DMS53 (cell line): ENCODE results near the gene ZNF429.
A peak's percentile ranks its signal among the peaks of the same experiment; 100 is the strongest.
"Not testable (repeated sequence)": the region's sequence is repeated elsewhere in the genome, so short reads cannot be mapped to it uniquely, and the experiment has no call there.

Experiments
- DNase-seq: peaks from one replicate; lab custom pipeline; 2025; lab: John Stamatoyannopoulos, UW

Gene ZNF429

DNA sequence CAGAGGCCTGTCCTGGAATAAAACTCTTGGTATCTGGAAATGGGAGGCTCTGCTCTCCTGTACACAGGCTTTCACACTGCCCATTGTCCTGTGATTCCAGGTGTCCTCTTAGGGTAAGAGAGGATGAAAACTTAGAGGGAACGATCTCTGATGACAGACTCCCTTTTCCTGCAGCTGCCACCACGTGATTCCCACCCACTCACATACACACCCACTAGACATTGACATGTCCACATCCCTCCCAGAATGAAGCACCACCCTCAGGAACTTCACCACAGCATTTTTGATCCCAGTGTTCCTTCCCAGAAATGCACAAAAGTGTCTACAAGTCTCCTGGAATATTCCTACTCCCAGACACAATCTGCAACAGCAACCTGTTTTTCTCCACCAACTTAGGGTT lies 8.2 kb downstream of the ZNF429 start:
- DNase-seq, result no peak

GRCh38 chr19:21519488-21519887 lies 14.1 kb downstream of the ZNF429 start:
- DNase-seq, result no peak

DNA sequence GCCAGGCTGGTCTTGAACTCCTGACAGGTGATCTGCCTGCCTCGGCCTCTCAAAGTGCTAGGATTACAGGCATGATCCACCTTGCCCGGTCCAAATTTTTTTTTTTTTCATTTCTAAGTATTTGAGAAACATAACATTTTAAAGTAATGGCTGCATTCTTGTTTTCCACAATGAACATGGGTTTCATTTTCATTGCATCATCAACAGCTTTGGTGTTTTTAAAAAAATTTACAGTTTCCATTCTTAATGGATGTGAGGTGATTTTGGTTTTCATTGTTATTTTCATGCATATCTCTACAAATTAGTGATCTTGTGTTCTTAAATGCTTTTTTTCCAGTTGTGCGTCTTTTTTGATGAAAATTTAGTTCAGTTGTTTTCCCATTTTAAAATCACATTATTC lies 27.5 kb downstream of the ZNF429 start:
- no peak for DNase-seq

DNA sequence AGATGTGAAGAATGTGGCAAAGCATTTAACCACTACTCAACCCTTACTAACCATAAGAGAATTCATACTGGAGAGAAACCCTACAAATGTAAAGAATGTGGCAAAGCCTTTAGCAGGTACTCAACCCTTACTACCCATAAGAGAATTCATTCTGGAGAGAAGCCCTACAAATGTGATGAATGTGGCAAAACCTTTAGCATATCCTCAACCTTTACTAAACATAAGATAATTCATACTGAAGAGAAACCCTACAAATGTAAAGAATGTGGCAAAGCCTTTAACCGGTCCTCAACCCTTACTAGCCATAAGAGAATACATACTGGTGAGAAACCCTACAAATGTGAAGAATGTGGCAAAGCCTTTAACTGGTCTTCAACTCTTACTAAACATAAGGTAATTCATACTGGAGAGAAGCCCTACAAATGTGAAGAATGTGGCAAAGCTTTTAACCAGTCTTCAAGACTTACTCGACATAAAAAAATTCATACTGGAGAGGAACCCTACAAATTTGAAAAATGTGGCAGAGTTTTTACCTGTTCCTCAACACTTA lies 31.4 kb downstream of the ZNF429 start:
- not testable (repeated sequence) for DNase-seq

DNA sequence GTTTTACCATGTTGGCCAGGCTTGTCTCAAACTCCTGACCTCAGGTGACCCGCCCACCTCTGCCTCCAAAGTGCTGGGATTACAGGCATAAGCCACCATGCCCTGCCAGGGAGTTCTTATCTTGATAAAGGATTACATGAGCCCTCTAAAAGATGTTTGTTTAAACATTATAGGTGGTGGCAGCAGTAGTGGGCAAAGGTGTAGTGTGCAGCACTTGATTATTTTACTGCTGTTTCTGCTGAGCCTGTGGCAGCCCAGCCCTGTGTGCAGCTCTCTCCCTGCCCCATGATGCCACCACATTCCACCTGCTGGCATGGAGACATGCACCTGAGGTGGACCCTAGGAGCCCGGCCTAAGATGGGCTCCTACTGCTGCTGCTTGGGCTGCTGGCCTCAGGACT lies 54.0 kb downstream of the ZNF429 start:
- no peak for DNase-seq

GRCh38 chr19:21564406-21564805 lies 59.0 kb downstream of the ZNF429 start:
- no peak for DNase-seq

DNA sequence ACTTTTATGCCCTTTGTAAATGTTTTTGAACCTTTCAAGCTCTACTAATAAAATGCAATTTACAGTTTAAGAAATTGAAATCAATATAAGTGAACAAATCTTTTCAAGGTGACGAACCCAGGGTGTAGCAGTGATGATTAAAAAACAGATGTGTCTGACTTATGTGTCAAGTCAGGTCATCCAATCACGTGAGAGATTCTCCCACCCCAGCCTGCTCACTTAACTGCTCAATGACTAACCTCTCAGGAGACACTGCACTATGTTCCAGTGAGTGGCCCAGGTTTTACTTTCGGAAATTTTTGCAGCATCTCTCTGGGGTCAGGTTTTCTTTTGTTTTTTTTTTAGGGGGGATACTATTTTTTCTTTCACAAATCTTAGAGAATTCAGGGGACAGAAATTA lies 60.7 kb downstream of the ZNF429 start:
- no peak for DNase-seq

GRCh38 chr19:21567806-21568205 lies 62.4 kb downstream of the ZNF429 start:
- not testable (repeated sequence) for DNase-seq

DNA sequence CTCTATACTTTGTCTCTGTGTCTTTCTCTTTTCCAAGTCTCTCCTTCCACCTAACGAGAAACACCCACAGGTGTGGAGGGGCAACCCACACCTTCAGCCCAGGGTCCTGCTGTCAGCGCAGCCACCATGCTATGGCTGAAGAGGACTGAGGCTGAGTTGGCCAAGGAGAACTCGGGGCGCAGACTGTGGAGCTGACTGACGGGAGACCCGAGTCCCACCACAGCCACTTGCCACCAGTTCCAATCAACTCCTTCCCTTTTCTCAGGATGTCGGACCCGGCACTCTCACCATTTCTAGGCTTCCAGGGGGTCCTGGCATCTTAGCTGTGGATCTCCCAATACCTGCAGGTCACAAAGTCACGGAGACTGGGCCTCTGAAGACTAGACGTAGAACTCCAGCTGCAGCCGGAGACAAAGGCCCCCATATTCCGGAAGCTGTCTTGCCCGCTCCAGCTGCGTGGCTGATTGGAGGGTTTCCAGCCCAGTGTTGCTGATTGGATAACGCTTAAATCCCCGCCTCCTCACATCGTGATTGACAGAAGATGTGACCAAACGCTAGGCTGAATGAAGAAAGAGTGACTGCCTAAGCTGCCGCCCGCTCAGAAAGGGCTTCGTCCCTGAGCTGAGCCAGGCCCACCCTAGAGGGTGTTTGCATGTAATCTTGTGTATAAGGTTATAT lies 63.6 kb downstream of the ZNF429 start:
- DNase-seq, result peak; percentile 98

GRCh38 chr19:21569494-21569865 lies 64.1 kb downstream of the ZNF429 start:
- DNase-seq, result peak; percentile 89

DNA sequence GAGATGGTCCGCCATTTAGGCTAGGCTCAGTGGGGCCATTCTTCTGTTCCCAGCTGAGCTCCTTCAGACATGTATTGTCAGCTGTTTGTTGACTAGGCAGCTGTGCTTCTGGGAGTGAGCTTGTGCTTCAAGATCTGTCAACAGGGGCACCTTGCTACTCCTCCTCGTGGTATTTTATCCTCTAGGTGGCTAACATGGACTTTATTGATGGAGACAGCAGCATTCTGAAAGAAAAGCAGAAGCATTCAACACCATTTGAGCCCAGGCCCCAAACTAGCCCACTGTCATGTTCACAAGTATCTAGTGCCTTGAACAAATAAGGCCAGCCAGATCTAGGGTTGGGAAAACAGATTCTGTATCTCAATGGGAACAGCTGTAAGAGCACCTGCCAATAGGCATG lies 65.9 kb downstream of the ZNF429 start:
- DNase-seq, result no peak

DNA sequence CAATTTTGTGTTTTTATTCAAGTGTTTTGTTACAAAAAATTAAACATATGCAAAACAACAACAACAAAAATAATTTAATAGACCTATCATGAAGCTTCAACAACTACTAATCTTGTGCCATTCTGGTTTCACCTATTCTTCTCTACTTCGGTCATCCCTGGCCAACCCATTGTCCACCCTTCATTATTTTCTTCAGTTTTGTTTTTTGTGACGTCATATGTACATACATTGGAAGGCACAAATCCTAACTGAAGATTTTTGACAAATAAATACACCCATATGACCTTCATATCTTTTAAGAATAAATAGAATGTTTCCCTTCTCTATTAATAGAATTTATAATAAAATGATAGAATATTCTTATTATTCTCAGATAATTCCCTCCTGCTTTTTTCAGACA lies 69.2 kb downstream of the ZNF429 start:
- DNase-seq, result no peak

- no peak for DNase-seq
Measured at GRCh38 chr19:21576481-21576880, 71.1 kb downstream of the ZNF429 start.

- DNase-seq, result no peak
Measured at GRCh38 chr19:21580101-21580500, 74.7 kb downstream of the ZNF429 start.

DNA sequence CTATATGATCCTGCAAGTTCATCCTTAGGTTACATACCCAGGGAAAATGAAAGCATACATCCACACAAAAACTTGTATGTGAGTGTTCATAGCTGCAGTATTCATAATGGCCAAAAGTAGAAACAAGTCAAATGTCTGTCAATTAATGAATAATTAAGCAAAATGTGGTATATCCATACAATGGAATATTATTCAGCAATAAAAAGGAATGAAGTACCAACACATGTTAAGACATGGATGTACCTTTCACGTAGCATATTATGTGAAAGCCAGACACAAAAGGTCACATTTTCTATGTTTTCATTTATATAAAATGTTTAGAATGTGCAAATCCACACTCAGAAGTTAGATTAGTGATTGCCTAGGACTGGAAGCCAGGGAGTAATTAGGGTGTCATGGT lies 75.4 kb downstream of the ZNF429 start:
- no peak for DNase-seq

DNA sequence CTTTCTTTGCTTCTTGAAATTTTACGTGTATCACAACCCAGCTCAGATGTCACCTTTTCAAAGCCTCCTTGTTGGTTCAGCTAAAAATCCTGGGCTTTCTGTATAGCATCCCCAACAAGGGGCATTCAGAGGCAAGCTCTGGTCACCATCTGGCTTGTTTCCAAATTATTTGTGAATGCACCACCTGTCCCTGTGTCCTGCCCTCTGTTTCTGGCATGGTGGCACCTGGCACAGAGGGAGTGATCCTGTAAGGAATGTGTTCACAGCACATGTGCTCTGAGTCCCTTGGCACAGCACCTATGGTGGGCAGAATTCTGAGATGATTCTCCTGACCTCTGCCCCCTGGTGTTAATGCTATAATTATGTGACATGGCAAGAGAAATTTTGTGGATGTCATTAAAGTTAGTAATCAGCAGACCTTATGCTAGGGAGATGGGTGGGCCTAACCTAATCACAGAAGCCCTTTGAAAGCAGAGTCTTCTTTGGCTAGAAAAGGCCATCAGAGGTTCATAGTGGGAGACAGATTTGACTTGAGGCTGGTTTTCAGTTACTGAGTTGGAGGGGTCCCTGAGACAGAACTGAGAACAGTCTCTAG lies 76.3 kb downstream of the ZNF429 start:
- DNase-seq, result peak; percentile 13

- DNase-seq, result peak; percentile 8
Measured at GRCh38 chr19:21584537-21584936, 79.1 kb downstream of the ZNF429 start.

GRCh38 chr19:21585281-21585890 lies 80.0 kb downstream of the ZNF429 start:
- peak; percentile 85 for DNase-seq

- peak; percentile 80 for DNase-seq
Measured at GRCh38 chr19:21586311-21587116, 81.1 kb downstream of the ZNF429 start.

GRCh38 chr19:21587117-21587461 lies 81.7 kb downstream of the ZNF429 start:
- DNase-seq, result no peak

GRCh38 chr19:21587549-21587948 lies 82.1 kb downstream of the ZNF429 start:
- DNase-seq, result no peak

GRCh38 chr19:21588065-21588601 lies 82.7 kb downstream of the ZNF429 start:
- no peak for DNase-seq
